ENCODE data around the gene AHNAK2.
"Not testable (repeated sequence)": the region's sequence is repeated elsewhere in the genome, so short reads cannot be mapped to it uniquely, and the experiment has no call there.

AHNAK2 gene

DNA sequence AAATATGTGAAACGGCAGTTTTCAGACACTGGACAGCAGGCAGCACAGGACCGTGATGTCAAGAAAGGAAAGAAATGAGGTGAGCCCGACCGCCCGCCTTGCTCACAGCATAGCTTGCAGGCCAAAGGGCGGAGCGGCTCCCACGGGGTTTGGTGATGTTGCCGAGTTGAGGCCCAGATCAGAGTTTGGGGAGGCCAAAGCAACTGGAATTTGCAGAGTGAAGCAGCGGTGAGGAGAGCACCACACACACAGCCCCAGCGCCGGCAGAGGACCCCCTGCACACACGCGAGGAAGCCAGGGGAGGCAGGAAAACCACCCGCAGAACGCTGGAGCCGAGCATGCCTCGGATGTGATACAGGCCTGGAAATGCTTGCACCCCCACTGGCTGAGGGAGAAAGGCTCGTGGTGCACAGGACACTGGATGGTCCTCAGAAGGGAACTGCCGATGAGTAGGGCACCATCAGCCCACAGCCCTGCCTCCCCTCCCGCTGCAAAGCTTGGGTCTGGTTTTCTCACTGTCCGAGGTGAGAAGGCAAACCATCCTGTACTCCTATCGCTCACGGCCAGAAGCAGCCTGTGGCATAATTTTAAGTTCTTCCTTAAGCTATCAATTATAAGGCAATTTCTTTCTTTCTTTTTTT, 79.2 kb downstream of the AHNAK2 start:
- no peak for DNase-seq (ENCODE audit: low read depth)

DNA sequence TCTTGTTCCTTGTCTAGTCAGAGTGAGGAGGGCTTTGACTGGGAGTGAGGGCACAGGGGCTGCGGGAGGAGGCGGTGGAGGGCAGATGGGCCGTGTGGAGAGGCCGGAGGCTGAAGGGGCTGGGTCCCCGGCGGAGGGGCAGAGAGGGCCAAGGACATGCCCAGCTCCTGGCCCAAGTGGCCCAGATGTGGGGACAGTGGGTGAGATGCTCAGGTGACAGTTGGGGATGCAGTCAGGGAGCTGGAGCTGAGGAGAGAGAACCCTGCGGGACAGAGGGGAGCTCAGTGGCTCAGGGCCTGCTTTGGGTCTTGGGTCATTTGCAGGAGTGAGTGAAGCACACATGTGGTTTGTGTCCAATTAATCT, 80.0 kb downstream of the AHNAK2 start:
- no peak for DNase-seq (ENCODE audit: low read depth)

DNA sequence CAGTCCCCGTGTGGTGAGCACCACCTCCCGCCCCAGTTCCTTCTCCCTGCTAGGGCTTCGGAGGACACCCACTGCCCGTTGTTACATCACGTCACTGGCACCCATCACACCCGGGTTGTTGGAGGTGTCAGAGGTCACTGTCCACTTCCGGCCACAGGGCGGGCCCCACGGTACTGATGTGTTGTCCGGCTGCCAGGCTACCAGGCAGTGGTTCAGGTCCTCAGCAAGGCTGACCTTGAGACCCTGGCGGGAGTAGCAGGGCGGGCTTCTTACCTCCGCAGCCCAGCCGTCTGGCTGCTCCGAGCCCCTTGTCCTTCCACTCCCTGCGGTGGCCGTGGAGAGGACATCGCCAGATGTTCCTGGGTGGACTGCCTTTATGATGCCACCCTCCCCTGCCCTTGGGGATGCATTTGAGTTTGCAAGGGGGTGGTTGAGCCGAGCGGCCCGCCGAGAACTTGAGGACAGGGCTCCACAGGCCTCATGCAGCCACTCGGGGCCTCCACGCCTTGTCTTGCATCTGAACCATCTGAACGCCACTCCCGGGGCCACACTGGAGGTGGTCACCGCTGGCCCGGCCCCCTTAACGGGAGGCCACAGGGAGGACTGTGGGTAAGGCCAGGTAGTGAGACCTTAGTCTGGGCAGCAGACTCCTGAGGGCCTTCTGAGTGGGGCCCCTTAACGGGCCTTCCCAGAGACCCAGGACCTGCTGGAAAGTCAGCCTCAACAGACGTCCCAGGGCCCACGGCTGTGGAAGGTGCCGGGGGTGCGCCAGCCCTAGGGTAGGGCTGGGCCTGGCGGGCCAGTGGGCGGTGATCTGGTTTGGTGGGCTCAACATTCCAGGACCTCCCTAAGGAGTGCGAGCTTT, 80.6 kb downstream of the AHNAK2 start:
- DNase-seq (ENCODE audit: low read depth) = no peak

DNA sequence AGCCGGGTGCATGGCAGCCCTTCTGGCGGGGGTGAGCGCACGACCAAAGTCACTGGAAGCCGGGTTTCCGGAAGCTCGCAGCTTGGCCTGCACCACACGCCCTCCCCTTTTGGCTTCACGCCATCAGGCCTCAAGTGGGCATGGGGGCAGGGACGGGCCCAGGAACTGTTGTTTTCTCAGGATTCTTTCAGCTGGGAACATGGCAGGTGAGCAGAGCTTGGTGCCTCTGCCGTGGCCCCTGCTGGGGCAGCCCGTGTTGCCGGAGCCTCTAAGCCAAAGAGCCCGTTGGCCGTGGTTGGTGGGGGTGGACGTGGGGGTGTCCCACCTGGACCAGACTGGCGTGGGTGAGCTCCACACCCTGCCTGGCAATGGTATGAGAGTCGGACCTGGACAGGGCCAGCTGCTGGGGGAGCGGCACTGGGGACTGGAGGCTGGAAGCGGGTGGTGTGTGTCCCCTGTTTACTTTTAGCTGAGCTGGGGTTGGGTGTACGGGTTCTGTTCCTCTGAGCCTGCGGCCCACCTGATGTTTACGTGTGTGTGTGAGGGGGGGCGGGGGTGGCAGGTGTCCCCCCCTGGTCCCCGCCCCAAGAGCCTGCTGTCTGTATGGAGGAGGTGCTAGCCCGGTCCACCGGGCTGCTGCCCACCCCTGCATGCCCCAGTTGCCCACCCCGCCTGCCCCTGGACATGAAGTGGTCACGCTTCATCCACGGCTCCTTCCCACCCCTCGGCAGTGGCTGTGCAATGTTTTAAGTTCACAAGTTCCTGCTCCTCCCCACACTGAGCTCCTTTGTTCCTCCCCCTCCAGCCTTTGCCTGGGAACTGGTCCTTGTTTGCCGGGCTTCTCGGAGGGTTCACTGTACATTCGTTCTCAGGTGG, 82.2 kb downstream of the AHNAK2 start:
- DNase-seq (ENCODE audit: low read depth) = no peak

DNA sequence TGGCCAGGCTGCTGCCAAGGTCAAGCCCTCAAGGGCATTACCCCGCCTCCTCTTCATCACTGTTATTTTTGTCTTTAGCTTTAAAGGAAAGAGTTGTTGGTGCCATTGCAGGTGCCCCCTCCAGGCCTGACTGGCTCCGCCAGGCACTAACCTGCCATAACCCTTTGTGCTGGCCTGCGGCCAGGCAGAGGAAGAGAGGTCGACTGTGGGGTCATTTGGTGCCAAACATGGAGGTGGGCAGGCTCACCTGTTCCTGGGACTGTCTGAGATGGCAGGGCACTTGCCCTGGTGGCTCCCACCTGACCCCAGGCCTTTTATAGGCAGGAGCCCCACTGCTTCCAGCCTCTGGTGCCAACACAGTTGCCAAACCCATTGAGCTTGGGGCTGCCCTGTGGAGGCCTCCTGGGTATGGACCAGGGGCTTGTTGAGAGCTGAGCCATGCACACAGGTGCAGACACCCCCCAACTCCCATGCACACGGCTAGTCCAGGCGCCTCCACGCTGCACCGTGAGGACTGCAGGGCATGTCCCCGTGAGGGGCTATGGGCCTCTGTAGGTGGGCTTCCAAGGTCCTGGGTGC, 82.9 kb downstream of the AHNAK2 start:
- no peak for DNase-seq (ENCODE audit: low read depth)

DNA sequence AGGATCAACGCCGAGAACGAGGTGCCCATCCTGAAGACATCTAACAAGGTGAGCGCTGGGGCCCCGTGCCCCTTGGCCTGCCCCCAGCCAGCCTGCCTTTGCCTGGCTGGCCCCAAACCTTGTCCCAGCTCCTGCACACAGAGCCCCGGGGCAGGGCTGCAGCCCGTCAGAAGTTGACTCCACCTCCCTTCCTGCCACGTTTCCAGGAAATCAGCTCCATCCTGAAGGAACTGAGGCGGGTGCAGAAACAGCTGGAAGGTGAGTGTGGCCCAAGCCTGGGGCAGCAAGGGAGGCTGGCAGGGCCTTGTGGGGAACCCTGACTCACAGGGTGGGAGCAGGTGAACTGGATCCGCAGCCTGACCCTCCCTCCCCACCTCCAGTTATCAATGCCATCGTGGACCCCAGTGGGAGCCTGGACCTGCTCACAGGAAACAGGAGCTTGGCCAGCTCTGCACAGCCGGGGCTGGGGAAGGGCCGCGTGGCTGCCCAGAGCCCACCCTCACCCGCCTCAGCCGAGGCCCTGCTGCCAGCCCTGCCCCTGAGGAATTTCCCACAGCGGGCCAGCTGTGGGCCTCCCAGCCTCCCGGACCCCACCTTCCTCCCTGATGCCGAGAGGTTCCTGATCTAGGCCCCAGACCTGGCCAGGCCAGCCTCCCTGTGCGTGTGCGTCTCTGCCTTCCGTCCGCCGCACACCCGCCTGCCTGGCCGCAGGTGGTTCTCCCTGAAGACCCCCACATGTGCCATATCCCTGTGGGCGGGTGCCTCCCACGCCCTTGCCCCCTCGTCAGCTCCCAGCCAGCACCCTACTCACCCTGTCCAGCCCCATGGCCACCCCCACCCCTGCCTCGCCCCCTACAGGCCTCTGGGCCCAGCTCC, 83.6 kb downstream of the AHNAK2 start:
- no peak for DNase-seq (ENCODE audit: low read depth)

DNA sequence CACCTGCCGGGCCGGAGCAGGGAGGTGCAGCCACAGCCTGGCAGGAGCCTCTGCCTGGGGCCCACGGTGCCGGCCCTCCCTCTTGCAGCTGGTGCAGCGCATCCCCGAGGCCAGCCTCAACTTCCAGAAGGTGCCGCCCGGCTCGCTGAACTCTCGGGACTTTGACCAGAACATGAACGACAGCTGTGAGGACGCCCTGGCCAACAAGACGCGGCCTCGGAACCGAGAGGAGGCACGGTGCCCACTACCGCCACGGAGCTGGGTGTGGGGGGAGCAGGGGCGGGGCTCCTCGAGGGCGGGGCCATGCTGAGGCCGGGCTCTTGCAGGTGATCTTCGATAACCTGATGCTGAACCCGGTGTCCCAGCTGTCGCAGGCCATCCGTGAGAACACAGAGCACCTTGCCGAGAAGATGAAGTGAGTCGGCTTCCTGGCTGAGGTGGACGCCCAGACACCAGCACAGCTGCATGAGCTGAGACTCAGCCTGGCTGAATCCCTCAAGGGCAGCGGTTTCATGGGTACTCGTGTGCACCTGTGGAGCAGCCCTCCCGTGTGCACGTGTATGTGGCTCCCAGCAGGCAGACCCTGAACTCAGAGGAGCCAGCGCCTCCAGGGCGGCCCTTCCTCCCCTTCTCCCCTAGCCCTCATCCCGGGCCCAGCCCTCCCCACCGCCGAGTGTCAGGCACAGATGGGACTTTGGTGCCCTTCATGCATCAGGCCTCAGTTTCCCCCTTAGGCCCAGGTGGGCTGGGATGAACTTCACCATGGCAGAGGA, 84.6 kb downstream of the AHNAK2 start:
- DNase-seq (ENCODE audit: low read depth) = no peak

DNA sequence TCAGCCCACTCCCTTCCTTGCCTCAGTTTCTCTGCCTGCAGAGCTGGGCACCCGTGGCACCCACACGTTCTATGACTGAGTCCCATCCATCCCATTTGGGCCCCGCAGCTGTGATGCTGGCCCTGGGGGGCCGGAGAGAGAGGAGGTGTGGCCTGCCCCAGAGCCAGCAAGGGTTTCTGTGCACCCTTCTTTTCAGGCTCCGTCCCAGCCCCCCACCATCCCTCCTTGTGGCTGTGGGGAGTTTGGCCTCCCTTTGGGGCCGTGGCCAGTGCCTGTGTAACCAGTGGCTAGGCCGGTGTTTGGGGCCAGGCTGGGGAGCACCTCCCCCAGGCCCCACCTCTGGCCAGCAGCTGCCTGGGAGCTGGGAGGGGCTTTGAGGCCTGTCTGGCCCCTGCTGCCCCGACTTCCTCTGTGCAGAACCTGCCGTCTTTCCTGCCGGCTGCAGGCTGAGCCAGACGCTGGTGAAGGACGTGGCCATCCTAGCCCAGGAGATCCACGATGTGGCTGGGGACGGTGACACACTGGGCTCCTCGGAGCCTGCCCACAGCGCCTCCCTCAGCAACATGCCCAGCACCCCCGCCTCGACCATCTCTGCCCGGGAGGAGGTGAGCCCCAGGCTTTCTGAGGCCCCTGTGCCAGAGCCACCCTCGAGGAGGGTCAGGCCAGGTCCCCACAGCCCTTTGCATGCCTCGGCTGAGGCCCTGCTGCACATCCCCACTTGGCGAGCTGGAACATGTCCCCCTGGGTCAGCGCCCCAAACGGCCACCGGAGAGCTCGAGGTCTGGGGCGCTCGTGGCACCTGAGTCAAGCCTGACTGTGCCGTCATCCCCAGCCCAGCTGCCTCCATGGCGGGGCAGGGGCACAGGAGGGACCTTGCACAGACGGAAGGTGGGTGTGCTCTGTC, 85.4 kb downstream of the AHNAK2 start:
- no peak for DNase-seq (ENCODE audit: low read depth)

DNA sequence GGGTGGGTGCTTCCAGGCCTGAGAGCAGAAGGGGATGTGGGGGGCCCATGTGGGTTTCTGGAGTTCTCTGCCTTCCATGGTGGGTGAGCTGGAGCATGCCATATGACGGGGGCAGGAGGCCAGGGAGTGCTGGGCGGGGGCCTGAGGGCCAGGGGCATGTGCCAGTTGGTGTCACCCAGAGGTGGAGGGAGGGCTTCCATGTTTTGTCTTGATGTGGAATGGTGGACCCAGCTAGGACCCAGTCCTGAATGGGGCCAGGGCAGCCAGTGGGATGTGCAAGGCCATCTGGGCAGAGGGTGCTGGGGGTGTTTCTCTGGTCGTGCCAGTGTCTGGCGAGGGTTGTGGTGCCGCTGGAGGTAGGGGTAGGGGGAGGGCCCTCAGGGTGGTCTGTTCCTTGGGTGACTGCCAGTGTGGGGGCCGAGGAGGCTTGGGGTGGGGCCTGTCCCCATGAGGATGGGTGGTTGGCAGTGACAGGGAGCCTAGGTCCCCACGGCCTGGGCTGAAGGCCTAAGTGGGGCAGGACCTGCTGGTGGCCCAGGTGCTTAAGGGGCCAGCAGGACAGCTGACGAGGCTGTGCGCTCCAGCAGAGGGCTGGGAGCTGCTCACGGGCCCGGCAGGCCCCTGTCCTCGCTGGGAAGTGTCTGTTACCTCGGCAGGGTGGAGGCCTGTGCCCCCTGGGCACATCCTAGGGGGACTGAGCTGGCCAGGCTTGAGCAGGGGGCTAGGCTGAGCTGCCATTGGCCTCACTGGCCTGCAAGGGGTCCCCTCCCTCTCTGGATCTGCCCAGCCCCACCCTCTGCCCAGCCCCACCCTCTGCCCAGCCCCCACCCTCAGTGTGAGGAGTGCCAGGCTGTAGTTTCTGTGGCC, 86.3 kb downstream of the AHNAK2 start:
- DNase-seq (ENCODE audit: low read depth) = no peak

DNA sequence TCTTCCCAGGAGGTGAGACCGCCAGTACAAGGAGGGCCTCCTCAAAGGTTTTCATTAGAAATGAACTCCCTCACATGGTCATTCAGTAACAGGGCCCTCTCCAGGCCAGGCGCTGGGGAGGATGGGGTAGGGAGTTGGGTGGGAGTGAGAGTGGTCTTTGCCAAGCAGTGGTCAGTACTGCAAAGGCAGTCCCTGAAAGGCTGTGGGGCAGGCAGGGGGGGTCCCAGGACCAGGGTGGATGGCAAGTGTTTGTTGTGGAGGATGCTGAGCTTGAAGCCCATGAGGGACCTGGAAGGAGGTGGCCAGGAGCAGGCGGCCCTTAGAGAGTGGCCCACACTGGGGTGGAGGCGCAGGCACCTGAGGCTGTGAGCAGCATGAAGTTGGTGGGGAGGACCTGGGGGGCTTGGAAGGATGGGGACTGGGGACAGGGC, 87.0 kb downstream of the AHNAK2 start:
- no peak for DNase-seq (ENCODE audit: low read depth)

DNA sequence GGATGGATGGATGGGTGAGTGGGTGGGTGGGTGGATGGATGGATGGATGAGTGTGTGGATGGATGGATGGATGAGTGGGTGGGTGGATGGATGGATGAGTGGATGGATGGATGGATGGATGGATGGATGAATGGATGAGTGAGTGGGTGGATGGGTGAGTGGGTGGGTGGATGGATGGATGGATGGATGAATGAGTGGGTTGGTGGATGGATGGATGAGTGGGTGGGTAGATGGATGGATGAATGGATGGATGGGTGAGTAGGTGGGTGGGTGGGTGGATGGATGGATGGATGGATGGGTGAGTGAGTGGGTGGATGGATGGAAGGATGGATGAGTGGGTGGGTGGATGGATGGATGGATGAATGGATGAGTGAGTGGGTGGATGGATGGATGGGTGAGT, 87.9 kb downstream of the AHNAK2 start:
- DNase-seq (ENCODE audit: low read depth) = not testable (repeated sequence)

DNA sequence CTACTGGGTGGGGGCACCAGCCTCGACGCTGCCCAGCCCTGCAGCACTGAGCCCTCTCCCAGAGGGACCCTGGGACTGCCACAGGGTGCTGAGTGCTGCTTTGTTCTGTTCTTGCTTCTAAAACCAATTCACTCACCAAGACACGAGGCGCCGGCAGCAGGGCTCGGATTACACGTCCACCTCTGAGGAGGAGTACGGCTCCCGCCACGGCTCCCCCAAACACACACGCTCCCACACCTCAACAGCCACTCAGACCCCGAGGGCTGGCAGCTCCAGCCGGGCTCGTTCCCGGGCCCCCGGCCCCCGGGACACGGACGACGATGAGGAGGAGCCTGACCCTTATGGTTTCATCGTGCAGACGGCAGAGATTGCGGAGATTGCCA, 88.8 kb downstream of the AHNAK2 start:
- DNase-seq (ENCODE audit: low read depth) = no peak

DNA sequence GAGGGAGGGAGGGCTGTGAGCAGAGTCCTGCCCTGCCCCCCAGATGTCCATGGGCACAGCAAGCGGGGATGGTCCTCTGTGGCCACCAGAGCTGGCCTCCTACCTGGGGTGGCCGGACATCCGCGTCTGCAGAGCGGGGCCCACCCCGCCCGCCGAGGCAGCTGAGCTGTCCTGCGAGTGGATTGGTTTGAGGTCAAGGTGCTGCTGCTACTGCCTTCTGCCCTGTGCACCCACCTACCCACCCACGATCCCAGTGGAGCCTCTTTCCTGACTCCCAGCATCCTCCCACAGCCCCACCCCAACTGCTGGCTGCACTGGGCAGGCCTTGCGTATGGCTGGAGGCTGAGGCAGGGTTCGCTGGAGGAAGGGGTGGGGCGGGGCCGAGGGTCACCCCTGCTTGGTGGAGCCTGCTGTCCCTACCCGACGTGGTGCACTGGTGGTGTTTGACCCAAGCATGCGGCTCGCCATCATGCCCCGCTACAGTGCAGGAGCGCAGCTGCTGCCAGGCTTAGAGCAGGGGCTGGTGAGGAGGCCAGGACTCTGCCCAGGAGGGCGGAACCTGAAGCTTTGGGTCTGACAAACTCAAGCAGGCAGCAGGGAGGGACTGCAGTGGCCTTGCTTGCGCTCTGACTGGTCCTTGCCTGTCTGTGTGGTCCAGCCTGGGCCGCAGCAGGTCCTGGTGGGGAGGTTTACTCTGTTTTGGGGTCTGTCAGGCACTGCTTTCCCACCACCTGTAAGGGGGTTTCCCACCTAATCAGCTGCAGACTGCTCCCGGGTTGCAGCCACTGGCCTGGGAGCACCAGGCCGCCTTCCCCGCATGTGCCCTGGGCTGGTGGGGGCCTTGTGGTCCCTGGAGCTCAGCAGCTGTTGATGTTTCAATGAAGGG, 89.4 kb downstream of the AHNAK2 start:
- no peak for DNase-seq (ENCODE audit: low read depth)

DNA sequence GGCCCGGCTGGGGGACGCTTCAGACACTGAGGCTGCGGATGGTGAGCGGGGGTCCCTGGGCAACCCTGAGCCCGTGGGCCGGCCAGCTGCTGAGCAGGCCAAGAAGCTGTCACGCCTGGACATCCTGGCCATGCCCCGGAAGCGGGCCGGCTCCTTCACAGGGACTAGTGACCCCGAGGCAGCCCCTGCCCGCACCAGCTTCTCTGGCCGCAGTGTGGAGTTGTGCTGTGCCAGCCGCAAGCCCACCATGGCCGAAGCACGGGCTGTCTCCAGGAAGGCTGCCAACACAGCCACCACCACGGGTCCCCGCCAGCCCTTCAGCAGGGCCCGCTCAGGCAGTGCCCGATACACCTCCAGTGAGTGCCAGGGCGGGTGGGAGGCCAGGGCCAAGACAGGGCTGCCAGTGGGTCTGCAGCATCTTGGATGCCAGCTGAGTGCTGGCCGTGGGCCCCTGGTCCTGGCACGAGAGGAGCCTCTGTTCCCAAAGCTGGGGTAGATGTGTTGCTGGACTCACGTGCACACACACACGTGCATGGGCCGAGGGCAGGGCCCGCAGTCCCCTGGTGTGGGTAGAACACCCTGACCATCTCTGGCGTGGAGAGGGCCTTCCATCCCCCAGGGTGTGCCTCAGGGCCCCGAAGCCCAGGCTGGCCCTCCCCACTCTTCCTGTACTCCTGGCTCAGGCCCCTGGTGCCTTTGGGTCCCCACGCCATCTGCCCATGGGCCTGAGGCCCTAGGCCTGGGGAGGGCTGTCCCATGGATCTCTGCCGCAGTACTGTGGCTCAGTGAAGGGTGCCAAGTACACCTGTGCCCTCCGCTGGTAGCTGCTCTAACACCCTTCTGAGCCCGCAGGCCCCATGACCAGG, 90.3 kb downstream of the AHNAK2 start:
- no peak for DNase-seq (ENCODE audit: low read depth)
